Thoracic aorta (tissue), 2 donors: ENCODE data around the gene NEUROG2. TPM values are rescaled to one million over a fixed set of nuclear protein-coding genes. Genes with fewer than 3 reads are reported as not detected.

ENCODE experiments used
- ATAC-seq: fragments of 150-250 bp; one replicate; pipeline ENCODE4 v1.8.0; 2017; ENCODE audit warnings: low read depth; ENCODE audit not compliant: insufficient number of reproducible peaks, low FRiP score
- DNase-seq: peaks from one replicate; pipeline ENCODE4 v3.0.0-alpha.2; 2020; ENCODE audit warnings: low spot score
- H3K27ac ChIP-seq, 2 donors: fragments of 200-600 bp; sonication (generic); 1 replicate in 1 of 2; 2 replicates in 1 of 2; pipeline ENCODE4 v1.5.1; 2016; ENCODE audit warnings: mild to moderate bottlenecking in 2 of 2, moderate library complexity in 2 of 2
- H3K27me3 ChIP-seq: fragments of 200-600 bp; sonication (generic); replicated peaks from 2 replicates; pipeline ENCODE4 v1.6.0; 2016; ENCODE audit warnings: mild to moderate bottlenecking; ENCODE audit not compliant: insufficient read depth
- H3K36me3 ChIP-seq: fragments of 200-600 bp; sonication (generic); one replicate; pipeline ENCODE4 v1.5.1; 2016
- H3K4me1 ChIP-seq, 2 donors: fragments of 200-600 bp; sonication (generic); 1 replicate in 1 of 2; 2 replicates in 1 of 2; pipeline versions ENCODE4 v1.5.1 to v1.6.0; 2016; ENCODE audit warnings: low read depth in 2 of 2, mild to moderate bottlenecking in 1 of 2; ENCODE audit not compliant: control insufficient read depth in 1 of 2
- H3K4me3 ChIP-seq: fragments of 200-600 bp; sonication (generic); 2 replicates; pipeline ENCODE4 v1.5.1; 2016; ENCODE audit warnings: mild to moderate bottlenecking
- H3K9me3 ChIP-seq: fragments of 200-600 bp; sonication (generic); 2 replicates; pipeline ENCODE4 v1.5.1; 2016
- CTCF ChIP-seq: fragments of 200-600 bp; sonication (generic); IDR thresholded peaks from one replicate; pipeline ENCODE4 v1.5.1; 2019; ENCODE audit warnings: antibody characterized with exemption
- total RNA-seq, 2 donors: library from RNA; depleted of rRNA; stranded (reverse); fragments of >200 nt; gene quantifications; one replicate each; pipeline versions ENCODE4 v1.1.0 to v1.2.3, GENCODE V29; 2016

Gene NEUROG2
- total RNA-seq, 2 donors from 2014 or later, result not detected

GRCh38 chr4:112520598-112521122, 4.7 kb upstream of the NEUROG2 start:
- no peak overlapping the region for H3K4me3 ChIP-seq
- no peak for DNase-seq
- H3K27me3 ChIP-seq, result peaks cover 38% of the 10 kb centered on the region
- H3K4me1 ChIP-seq, result peaks cover 16 to 23% of the 10 kb centered on the region in 2 donors
- no peak overlapping the region for H3K27ac ChIP-seq
- ATAC-seq, result no peak
- no peak for TF ChIP-seq CTCF
- H3K36me3 ChIP-seq, result no peaks in the 10 kb centered on the region
- H3K9me3 ChIP-seq, result no peaks in the 10 kb centered on the region

- H3K4me1 ChIP-seq, result peaks cover 16 to 29% of the 10 kb centered on the region in 2 donors
- no peak overlapping the region for H3K27ac ChIP-seq
- no peaks in the 10 kb centered on the region for H3K36me3 ChIP-seq
- H3K27me3 ChIP-seq, result peaks cover 38% of the 10 kb centered on the region
- no peak for DNase-seq
- no peak for TF ChIP-seq CTCF
- H3K4me3 ChIP-seq, result no peak overlapping the region
- no peaks in the 10 kb centered on the region for H3K9me3 ChIP-seq
- no peak for ATAC-seq
Observed at GRCh38 chr4:112519689-112520597, 4.0 kb upstream of the NEUROG2 start.

- peaks cover 10 to 31% of the 10 kb centered on the region in 2 donors for H3K4me1 ChIP-seq
- no peaks in the 10 kb centered on the region for H3K9me3 ChIP-seq
- TF ChIP-seq CTCF, result no peak
- no peak overlapping the region for H3K4me3 ChIP-seq
- H3K27me3 ChIP-seq, result peaks cover 39% of the 10 kb centered on the region
- DNase-seq (no peak), ATAC-seq (no peak)
- no peak overlapping the region for H3K27ac ChIP-seq
- no peaks in the 10 kb centered on the region for H3K36me3 ChIP-seq
Observed at GRCh38 chr4:112518675-112519074, 2.7 kb upstream of the NEUROG2 start.

GRCh38 chr4:112517911-112518310, 1.9 kb upstream of the NEUROG2 start:
- Histone ChIP-seq H3K36me3 (no peaks in the 10 kb centered on the region), H3K4me1 (peaks cover 8 to 28% of the 10 kb centered on the region in 2 donors), H3K27ac (no peak overlapping the region), H3K27me3 (peaks cover 36% of the 10 kb centered on the region), H3K4me3 (no peak overlapping the region), H3K9me3 (no peaks in the 10 kb centered on the region)
- ATAC-seq, result no peak
- no peak for TF ChIP-seq CTCF
- DNase-seq, result no peak

GRCh38 chr4:112517067-112517634, 1.2 kb upstream of the NEUROG2 start:
- DNase-seq, result no peak
- Histone ChIP-seq H3K27ac (no peak overlapping the region), H3K27me3 (peaks cover 29% of the 10 kb centered on the region), H3K9me3 (no peaks in the 10 kb centered on the region), H3K36me3 (no peaks in the 10 kb centered on the region), H3K4me3 (peak overlapping the region; percentile 83), H3K4me1 (peaks cover 8 to 28% of the 10 kb centered on the region in 2 donors)
- no peak for TF ChIP-seq CTCF
- ATAC-seq, result no peak
